AG04450 (cell line): Measurements from ENCODE around the gene HSPBAP1. TPM values are rescaled to one million over a fixed set of nuclear protein-coding genes. Genes with fewer than 3 reads are reported as not detected.
"Not testable (repeated sequence)": the region's sequence is repeated elsewhere in the genome, so short reads cannot be mapped to it uniquely, and the experiment has no call there.

Experiments used
- CTCF ChIA-PET: fragments of 300-600, 350-600 bp; formaldehyde crosslinking; extraction: SDS; loops from one replicate; lab custom pipeline; 2022; ENCODE audit warnings: antibody characterized with exemption, inconsistent platforms; lab: Charles Lee
- POLR2A ChIA-PET: fragments of 350-600 bp; formaldehyde crosslinking; extraction: SDS; loops from one replicate; lab custom pipeline; 2021; ENCODE audit warnings: antibody characterized with exemption, inconsistent platforms; lab: Yijun Ruan, JAX
- DNase-seq: peaks from one replicate; pipeline ENCODE4 v3.0.0-alpha.2; 2011; ENCODE audit warnings: low read depth, low spot score
- H3K27ac ChIP-seq: one replicate; pipeline ENCODE4 v1.5.1; 2012; ENCODE audit warnings: low read depth, low read length, control low read depth
- H3K27me3 ChIP-seq: one replicate; pipeline ENCODE4 v1.6.0; 2012; ENCODE audit warnings: low read length; ENCODE audit not compliant: control insufficient read depth, insufficient read depth
- H3K4me3 ChIP-seq: 2 replicates; pipeline ENCODE4 v1.5.1; 2011; ENCODE audit warnings: mild to moderate bottlenecking, low read depth, low read length, control low read depth
- H3K9me3 ChIP-seq: 2 replicates; pipeline ENCODE4 v1.5.1; 2012; ENCODE audit warnings: low read length; ENCODE audit not compliant: control insufficient read depth, insufficient read depth
- polyA plus RNA-seq: library from polyadenylated mRNA; depleted of rRNA; stranded (reverse); fragments of >200 nt; gene quantifications from 2 replicates; pipeline ENCODE4 v1.2.3, GENCODE V29; 2011
- TF ChIP-seq, protein P1 (sequence below): IDR thresholded peaks from 2 replicates; pipeline ENCODE4 v1.5.1; 2011; ENCODE audit warnings: low read depth, low read length, control low read depth, inconsistent platforms

The HSPBAP1 gene
- polyA plus RNA-seq, 1 experiment = 8.3 TPM

DNA sequence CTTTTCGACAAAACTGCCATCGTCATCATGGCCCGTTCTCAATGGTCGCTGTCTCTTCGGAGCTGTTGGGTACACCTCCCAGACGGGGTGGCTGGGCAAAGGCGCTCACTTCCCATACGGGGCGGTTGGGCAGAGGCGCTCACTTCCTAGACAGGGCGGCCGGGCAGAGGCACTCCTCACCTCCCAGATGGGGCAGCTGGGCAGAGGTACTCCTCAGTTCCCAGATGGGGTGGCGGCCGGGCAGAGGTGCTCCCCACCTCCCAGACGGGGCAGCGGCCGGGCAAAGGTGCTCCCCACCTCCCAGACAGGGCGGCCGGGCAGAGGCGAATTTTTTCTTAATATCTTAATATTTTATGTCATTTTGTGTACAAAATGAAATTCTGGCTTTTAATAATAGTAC, 68.5 kb downstream of the HSPBAP1 start:
- ChIA-PET CTCF (no interaction called here), POLR2A (no interaction called here)
- no peak overlapping the region for H3K4me3 ChIP-seq
- DNase-seq = no peak
- no peaks in the 10 kb centered on the region for H3K27me3 ChIP-seq
- no peak overlapping the region for H3K27ac ChIP-seq
- peaks cover 4% of the 10 kb centered on the region; the same call in 1 of the 2 replicates for H3K9me3 ChIP-seq
- TF ChIP-seq, protein P1, sequence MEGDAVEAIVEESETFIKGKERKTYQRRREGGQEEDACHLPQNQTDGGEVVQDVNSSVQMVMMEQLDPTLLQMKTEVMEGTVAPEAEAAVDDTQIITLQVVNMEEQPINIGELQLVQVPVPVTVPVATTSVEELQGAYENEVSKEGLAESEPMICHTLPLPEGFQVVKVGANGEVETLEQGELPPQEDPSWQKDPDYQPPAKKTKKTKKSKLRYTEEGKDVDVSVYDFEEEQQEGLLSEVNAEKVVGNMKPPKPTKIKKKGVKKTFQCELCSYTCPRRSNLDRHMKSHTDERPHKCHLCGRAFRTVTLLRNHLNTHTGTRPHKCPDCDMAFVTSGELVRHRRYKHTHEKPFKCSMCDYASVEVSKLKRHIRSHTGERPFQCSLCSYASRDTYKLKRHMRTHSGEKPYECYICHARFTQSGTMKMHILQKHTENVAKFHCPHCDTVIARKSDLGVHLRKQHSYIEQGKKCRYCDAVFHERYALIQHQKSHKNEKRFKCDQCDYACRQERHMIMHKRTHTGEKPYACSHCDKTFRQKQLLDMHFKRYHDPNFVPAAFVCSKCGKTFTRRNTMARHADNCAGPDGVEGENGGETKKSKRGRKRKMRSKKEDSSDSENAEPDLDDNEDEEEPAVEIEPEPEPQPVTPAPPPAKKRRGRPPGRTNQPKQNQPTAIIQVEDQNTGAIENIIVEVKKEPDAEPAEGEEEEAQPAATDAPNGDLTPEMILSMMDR = no peak

DNA sequence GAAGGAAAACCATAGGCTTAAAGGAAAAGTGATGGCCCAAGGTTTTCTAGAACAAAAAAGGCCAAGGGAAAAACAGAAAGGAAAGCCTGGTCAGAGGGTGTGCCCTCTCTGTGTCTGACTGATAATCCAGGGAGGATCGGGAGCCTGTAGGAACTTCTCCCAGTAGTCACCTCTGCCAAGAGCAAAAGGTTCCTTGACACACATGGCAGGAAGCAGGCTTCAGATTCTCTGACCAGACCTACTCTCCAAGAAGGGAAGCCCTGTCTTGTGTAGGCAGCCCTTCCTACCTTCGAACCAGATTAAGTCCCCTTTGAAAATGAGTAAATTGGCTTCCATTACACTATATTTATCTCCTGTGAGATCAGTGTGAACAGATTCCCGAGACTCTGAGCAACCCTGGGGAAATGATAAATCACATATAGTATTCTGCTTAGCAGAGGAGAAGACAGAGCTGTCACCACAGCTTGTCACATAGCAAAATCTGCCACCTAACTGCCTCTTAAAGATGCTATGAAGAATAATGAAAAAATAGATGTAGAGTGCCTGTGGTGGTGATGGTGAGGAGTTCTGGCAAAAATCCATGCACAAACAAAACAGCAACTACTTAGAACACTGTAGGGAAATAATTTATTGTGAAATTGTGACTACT, 74.2 kb downstream of the HSPBAP1 start:
- ChIA-PET POLR2A (no interaction called here), CTCF (no interaction called here)
- H3K27ac ChIP-seq = no peak overlapping the region

DNA sequence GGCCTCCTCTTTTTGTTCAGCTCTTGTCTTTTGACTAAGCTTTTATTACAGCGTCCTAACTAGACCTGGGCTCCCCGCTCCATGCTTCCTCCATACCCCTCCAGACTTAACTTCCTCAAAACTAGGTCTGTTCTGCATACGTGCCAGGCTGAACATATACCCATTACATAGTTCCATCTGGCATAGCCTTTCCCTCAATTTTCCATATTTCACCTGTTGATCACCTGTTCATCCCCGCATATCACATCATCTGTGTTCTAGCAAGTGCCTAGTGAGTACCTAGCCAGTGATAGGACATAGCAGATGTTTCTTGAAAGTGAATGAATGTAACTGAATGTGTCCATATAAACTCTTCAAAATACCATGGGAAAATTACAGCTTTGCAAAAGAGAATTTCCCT, 77.0 kb downstream of the HSPBAP1 start:
- CTCF ChIA-PET = interaction anchor here (0.5 kb wide), 1 partner anchor 76 kb away, joined by 3 read pairs; no protein-coding TSS in a partner anchor

More for the DNA sequence above, 74.2 kb downstream of the HSPBAP1 start:
- no peak for DNase-seq
- H3K9me3 ChIP-seq = no peaks in the 10 kb centered on the region
- TF ChIP-seq, protein P1 = no peak
- H3K27me3 ChIP-seq = no peaks in the 10 kb centered on the region
- no peak overlapping the region for H3K4me3 ChIP-seq

DNA sequence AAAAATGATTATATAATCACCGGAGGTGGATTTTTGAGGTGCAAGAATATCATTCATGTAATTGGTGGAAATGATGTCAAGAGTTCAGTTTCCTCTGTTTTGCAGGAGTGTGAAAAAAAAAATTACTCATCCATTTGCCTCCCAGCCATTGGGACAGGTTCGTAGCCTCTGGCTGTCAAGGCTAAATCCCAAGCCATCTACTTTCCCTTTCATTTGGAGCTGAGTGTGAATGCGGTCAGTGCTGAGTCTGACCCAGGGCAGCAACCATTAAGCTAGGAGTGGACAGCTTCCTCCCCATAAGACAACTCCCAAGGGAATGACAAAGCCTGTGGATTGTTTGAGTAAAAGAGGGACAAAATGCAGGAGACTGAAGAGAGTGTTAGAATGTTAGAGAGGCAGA, 79.4 kb downstream of the HSPBAP1 start:
- Histone ChIP-seq H3K27me3 (no peaks in the 10 kb centered on the region), H3K4me3 (no peak overlapping the region), H3K9me3 (no peaks in the 10 kb centered on the region), H3K27ac (no peak overlapping the region)
- no peak for DNase-seq
- ChIA-PET CTCF (interaction anchor here (0.6 kb wide), 1 partner anchor 45 kb away, joined by 3 read pairs; no protein-coding TSS in a partner anchor), POLR2A (interaction anchor here (0.7 kb wide), 1 partner anchor 328 kb away, joined by 4 read pairs; no protein-coding TSS in a partner anchor)
- TF ChIP-seq, protein P1 = no peak

More for the DNA sequence above, 77.0 kb downstream of the HSPBAP1 start:
- Histone ChIP-seq H3K9me3 (no peaks in the 10 kb centered on the region), H3K27me3 (no peaks in the 10 kb centered on the region), H3K27ac (no peak overlapping the region), H3K4me3 (no peak overlapping the region)
- DNase-seq = no peak
- TF ChIP-seq, protein P1 = no peak
- POLR2A ChIA-PET = no interaction called here

DNA sequence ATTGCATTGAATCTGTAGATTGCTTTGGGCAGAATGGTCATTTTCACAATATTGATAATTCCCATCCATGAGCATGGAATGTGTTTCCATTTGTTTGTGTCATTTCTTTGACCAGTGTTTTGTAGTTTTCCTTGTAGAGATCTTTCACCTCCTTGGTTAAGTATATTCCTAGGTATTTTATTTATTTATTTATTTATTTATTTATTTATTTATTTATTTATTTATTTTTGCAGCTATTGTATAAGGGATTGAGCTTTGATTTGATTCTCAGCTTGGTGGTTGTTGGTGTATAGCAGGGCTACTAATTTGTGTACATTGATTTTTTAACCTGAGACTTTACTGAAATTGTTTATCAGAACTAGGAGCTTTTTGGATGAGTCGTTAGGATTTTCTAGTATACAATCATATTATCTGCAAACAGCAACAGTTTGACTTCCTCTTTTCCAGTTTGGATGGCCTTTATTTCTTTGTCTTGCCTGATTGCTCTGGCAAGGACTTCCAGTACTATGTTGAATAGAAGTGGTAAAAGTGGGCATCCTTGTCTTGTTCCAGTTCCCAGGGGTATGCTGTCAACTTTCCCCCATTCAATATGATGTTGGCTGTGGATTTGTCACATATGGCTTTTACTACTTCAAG, 82.9 kb downstream of the HSPBAP1 start:
- CTCF ChIA-PET = interaction anchor here (1.3 kb wide), 1 partner anchor 45 kb away, joined by 3 read pairs; no protein-coding TSS in a partner anchor

More for the DNA sequence above, 82.9 kb downstream of the HSPBAP1 start:
- DNase-seq, H3K4me3 ChIP-seq, H3K27ac ChIP-seq, H3K9me3 ChIP-seq, POLR2A ChIA-PET, H3K27me3 ChIP-seq: not testable (repeated sequence)
